Panc1 (cell line): ENCODE results near the gene PRM2.

Source experiments
- POLR2AphosphoS5 ChIP-seq: IDR thresholded peaks from 2 replicates; pipeline ENCODE4 v1.6.1; 2012; ENCODE audit warnings: mild to moderate bottlenecking, low read depth, low read length, moderate library complexity
- TF ChIP-seq, protein P1 (sequence below): fragments of 450-650 bp; IDR thresholded peaks from 2 replicates; pipeline ENCODE4 v1.5.1; 2017; ENCODE audit warnings: mild to moderate bottlenecking

GRCh38 chr16:11256661-11257130 is 19.6 kb downstream of the PRM2 start:
- TF ChIP-seq, protein P1, sequence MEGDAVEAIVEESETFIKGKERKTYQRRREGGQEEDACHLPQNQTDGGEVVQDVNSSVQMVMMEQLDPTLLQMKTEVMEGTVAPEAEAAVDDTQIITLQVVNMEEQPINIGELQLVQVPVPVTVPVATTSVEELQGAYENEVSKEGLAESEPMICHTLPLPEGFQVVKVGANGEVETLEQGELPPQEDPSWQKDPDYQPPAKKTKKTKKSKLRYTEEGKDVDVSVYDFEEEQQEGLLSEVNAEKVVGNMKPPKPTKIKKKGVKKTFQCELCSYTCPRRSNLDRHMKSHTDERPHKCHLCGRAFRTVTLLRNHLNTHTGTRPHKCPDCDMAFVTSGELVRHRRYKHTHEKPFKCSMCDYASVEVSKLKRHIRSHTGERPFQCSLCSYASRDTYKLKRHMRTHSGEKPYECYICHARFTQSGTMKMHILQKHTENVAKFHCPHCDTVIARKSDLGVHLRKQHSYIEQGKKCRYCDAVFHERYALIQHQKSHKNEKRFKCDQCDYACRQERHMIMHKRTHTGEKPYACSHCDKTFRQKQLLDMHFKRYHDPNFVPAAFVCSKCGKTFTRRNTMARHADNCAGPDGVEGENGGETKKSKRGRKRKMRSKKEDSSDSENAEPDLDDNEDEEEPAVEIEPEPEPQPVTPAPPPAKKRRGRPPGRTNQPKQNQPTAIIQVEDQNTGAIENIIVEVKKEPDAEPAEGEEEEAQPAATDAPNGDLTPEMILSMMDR = no peak
- no peak for TF ChIP-seq POLR2AphosphoS5
